GM19238 (cell line): ENCODE data around the gene SLC9A7.
"Not testable (repeated sequence)": the region's sequence is repeated elsewhere in the genome, so short reads cannot be mapped to it uniquely, and the experiment has no call there.

Experiments used
- DNase-seq: peaks from one replicate; pipeline ENCODE4 v3.0.0; 2011; ENCODE audit warnings: low spot score; ENCODE audit not compliant: insufficient read length

SLC9A7 gene

DNA sequence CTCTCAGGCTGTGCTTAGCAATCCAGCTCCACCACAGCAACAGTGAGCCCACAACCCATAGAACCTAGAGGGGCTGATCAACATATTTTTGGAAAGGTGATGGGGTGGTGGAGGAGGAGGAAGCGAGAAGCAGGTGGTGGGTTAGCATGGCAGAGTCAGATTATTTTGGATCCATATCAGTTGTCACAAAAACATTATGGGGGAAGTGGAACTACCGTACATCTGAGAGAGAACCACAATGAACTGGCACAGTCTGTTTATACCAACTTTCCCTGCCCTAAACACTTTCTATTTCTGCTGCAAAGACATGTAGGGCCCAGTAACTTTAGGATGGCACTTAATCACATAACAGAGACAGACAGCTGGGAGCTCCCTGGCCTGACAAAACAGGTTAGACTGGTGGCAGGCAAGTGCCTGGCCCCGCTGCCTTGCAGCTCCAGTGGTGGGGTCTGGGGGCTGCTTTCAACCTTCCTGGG, 4.3 kb downstream of the SLC9A7 start:
- DNase-seq, result no peak

DNA sequence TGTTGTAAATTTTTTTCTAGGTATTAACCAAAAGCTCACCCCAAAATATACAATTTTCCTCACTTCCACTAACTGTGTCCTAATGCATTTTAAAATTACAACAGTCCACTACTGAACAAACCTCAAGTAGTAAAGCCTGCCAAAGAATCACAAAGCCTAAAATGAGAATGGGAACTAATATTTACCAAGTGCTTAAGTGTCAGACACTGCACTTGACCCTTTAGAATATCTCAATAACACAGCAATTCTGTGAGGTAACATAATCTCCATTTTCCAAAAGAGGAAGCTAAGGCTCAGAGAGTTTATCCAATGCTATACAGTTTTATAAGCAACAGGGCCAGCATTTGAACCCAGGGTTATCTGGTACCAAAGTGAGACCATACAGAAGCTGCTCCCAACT, 4.9 kb downstream of the SLC9A7 start:
- no peak for DNase-seq

DNA sequence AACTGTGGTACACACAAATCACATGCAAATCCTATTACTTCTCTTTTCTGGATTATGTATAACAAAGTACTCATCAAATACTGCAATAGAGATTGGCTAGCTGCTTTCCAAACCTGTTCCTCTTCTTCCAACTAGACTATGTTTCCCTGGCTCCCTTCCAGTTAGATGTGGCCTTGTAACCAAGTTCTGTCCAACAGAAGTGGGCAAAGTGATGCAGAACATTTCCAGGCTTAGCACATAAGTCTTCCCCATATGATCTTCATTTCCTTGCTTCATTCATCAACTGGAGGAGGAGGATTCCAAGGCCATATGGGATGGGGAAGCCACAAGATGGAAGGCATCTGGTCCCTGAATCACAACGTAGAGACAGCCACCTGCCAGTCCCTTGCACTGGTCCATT, 8.0 kb downstream of the SLC9A7 start:
- no peak for DNase-seq

DNA sequence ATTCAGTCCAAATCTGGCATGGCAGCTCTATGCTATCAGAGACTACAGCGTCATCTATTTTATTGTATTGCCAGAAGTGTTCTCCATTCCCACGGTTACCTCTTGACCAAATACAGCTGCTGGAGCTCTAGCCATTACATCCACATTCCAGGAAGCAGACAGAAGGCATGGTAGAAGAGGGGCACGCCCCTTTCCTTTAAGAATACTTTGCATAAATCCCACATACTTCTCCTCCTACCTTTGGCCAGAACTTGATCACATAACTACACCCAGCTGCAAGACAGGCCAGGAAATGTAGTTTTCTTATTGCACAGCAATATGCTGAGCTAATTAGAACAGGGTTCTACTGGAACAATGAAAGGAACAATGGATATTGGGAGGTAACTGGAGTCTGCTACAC, 14.9 kb downstream of the SLC9A7 start:
- no peak for DNase-seq

DNA sequence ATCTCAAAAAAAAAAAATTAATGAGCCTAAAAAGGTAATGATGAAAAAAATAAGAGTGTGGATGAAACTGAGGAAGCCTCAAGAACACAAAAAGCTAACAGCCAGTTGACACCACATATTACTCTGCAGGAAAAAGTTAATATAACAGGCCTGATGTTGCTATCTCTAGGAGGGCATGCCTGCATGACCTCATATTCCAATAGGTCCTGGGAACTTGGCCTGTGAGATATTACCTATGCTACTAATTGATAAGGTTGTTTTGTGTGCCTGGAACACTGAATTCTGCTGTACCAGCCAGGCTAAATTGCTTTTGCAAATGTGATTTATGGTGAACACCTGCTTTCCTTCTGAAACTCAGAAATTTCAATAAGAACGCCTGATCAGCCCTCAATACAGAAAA, 15.9 kb downstream of the SLC9A7 start:
- DNase-seq, result no peak

DNA sequence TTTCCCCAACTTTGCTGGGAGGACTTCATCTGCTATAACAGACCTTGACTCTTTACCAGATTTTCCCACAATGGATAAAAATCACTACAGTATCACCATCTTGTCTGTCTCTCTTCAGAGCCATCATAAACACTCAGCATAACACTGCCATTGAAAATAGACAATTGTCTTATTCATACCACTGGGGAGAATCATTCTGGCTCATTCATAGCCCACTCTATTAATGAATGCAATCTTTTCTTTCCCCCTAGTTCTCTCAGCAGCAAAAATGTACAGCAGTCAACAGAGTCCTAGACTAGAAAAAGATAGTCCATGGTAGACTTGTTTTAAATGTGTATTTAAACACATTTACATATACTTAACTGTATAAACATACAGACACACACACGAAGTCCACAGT, 19.2 kb downstream of the SLC9A7 start:
- no peak for DNase-seq

DNA sequence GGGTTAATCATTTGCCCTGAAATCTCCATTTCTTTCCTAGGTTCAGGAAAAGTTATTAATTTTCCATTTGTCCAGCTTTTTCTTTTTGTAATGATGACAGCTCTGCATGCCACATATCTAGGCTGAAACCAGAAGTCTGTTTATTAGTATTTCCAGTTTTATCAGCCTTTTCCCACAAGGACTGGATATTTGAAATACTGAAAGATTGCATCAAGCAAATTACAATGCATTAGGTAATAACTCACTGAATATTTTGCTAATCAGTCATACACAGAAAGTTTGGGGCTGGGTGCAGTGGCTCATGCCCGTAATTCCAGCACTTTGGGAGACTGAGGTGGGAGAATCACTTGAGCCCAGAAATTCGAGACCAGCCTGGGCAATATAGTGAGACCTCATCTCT, 21.5 kb downstream of the SLC9A7 start:
- no peak for DNase-seq

DNA sequence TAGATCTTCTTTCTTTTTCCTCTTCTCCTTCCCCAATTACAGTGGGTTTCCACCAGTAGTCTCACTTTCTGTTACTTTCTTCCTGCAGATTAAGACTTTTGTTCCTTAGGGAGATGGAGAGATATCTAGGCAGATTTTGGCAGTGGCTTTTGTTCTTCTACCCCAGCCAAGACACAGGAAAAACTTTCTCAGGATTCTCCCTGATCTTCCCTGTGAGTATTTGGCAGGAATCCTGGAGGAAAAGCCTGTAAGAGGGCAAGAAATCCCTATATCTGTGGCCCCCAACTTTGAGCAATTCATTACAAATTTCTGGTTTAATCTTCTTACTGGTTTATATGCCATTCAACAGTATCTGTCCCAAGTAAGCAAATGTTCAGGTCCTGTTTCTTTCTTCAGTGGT, 21.9 kb downstream of the SLC9A7 start:
- no peak for DNase-seq

DNA sequence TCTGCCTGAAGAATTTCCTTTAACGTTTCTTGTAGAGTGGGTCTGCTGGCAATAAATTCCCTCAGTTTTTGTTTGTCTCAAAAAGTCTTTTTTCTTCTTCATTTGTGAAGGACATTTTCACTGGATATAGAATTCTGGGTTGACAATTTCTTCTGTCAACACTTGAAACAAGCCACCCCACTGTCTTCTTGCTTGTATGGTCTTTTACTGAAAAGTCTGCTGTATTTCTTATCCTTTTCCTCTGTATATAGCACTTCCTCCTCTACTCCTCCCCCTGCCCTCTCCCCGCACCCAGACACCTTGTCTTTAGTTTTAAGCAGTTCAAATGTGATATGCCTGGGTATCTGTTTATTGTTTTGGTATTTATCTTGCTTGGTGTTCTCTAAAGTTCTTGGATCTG, 23.3 kb downstream of the SLC9A7 start:
- DNase-seq, result no peak

DNA sequence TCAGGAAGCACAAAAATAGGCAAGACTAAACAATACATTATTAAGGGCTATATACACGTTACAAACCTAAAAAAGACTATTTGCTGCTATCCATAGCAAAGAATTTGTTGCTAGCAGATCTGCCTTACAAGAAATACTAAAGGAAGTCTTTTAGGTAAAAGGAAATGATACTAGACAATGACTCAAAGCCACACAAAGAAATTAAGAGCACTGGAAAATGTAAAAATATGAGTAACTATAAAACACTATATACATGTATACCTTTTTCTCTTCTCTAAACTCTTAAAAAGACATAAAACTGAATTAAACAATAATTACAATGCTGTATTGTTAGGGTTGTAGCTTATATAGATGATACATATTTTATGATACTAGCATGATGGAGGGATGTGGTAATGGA, 25.7 kb downstream of the SLC9A7 start:
- no peak for DNase-seq

DNA sequence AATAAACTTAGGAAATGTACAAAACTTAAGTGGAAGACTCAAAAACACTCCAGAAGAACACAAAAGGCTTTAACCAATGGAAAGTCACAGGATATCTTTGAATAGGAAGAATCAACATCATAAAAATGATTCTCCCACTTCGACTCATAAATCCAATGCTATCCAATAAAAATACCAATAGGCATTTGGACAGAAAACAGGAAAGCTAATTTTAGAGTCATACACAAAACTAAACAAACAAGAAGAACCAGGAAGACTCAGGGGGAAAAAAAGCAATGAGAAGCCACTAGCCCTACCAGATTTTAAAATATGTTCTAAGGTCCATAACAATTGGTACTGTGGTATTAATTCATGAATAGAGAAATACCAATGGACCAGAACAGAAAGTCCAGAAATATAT, 28.2 kb downstream of the SLC9A7 start:
- no peak for DNase-seq

DNA sequence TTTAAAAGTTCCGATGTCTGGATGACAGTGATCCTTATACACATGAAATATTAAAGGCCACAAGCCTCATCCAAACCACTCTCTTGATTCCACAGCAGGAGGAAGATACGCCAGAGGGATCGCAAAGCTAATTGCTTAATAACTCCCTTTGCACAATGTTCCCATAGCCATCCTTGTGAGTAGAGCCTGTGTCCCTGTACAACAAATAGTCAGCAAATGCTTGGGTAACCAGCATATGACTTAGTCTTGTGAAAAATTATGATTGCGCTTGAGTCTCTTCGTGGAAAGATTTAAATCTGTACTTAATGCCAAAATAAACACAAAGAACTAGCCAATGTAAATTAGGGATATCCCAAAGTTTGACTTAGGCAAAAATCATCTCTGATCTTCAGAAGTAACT, 31.5 kb downstream of the SLC9A7 start:
- DNase-seq, result no peak

DNA sequence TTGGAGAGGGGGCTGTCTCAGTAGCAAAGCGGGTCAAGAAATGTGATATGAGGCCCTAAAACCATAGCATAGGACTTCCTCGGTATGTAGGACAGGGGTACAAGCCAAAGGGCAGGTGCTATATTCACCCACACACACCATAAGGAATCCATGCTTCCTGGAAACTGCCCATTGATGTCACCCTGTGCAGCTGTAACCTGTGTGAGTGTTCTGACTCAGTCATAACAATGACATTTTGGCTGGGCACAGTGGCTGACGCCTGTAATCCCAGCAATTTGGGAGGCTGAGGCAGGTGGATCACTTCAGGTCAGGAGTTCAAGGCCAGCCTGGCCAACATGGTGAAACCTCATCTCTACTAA, 35.4 kb downstream of the SLC9A7 start:
- not testable (repeated sequence) for DNase-seq

DNA sequence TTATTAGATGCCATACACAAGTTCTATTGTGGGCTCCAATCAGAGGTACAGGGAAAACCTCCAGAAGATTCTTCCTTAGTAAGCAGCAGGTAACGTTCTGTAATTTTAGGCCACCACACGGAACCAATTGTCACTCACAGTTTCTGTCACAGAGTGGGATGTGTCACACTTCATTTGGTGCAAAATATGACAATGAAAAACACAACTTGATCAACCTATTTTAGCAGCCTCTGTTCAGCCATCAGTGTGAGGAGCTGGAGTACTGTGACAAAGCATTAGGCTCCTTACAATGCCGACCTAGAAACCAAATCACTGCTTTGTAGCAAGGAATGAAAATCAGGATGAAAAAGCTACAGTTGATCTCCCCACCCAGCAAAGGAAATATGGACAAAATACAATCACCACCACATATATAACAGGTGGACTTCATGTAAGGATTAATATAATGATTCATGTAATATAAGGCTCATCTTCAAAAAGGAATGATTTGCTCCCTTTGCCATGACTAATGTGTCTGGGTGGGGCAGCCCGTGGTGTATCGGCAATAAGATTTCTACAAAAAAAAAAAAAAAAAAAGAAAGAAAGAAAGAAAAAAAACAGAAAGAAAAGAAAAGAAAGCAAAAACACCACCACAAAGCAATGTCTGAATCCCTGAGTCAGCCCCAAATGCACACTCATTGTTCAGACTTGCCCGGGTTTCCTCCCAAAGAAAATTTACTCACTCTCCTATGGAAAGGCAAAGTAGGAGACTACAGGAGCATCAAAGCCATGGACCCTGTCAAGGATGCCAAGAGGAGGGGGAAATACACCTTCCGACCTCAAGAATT, 36.0 kb downstream of the SLC9A7 start:
- no peak for DNase-seq

DNA sequence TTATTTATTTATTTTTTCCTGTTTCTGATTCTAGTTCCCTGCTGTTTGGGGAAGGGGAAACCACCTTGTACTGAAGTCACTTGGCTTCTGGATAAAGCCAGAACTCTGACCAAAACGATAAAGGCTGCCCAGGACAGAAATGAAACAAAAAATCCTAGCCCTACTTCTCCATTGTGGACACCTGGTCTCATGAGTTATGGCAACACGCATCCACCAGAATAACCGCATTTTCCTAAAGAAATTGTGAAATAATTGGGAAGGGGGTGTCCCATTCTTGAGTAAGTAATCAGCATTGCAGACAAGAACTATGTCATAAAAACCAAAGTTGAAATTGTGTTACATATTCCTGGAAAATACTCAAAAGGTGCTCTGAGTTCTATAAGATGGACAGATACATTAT, 42.1 kb downstream of the SLC9A7 start:
- DNase-seq, result no peak

DNA sequence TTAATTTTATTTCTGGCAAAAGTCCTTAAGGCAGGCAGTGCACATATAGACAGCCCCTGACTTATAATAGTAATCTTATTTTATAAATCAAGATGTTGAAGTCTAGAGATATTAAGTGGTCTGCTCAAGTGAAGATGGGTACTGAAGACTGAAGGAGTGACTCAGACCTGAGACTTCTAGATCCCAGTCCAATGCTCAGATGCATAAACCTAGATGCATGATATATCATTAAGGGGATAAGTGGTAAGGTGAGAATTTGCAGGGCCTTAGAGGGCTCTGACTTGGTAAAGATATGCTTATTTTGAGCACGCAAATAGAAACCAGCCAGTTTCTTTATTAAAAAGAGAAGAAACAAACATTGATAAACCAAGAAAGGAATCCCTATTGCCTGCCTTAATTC, 42.9 kb downstream of the SLC9A7 start:
- no peak for DNase-seq

DNA sequence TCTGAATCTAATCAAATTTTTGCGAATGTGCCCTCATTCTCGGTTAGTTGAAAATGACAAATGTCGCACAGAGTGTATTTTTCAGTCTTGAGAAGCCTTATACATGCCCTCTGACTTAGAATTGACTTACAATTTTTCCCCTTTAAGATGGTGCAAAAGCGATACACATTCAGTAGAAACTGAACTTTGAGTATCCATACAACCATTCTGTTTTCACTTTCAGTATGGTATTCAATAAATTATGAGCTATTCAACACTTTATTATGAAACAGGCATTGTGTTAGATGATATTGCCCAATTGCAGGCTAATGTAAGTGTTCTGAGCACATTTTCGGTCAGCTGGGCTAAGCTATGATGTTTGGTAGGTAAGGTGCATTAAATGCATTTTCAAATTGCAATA, 43.4 kb downstream of the SLC9A7 start:
- no peak for DNase-seq

DNA sequence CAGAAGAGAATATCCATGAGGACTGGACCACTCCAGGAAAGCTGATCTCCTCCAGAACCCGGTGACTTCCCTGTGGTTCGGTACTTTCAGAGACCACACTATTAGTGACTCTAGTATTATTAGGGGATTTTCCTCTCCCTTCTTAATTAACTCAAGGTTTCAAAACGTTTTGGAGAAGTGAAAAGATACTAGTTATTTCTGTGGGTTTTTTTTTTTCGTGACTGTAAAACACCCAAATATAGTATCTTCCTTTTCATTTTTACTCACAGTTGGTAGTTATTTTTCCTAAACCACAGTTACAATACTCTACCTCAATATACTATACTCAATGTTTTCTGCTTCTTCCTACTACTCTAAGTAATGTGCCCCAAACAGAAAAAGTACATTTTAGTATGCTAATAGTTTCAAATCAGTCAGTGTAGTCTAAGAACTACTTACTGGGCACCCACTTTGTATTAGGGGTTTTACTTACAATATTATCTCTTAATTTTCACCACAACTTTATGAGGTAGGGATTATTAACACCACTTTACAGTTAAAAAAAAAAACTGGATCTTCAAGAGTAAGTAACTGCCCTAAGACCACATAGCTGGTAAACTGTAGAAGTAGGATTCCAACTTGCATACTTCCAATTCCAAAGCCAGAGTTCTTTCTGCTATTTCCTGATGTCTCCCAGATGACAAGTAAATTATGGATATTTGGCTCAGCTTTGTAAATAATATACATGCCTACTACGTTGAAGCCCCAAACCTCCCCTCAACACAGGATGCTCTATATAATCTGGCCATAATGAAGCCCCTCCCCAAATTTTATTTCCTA, 45.0 kb downstream of the SLC9A7 start:
- no peak for DNase-seq

DNA sequence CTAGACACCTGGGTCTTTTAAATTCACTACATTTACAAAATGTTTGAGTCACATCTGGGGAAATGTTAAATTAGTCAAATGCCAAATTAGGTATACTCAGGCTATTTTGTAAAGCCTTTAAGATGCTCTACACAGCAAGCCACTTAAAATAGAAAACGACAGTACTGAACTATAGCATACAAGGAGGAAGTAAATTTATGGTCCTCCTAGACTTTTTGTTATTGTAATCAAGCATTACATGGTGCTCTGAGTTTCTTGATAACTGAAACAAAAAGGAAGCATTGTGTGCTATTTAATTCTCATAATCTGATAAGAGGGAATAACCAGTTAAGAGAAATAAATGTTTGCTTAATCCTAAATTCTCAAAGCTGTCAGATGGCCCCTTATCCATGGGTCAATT, 46.2 kb downstream of the SLC9A7 start:
- no peak for DNase-seq

DNA sequence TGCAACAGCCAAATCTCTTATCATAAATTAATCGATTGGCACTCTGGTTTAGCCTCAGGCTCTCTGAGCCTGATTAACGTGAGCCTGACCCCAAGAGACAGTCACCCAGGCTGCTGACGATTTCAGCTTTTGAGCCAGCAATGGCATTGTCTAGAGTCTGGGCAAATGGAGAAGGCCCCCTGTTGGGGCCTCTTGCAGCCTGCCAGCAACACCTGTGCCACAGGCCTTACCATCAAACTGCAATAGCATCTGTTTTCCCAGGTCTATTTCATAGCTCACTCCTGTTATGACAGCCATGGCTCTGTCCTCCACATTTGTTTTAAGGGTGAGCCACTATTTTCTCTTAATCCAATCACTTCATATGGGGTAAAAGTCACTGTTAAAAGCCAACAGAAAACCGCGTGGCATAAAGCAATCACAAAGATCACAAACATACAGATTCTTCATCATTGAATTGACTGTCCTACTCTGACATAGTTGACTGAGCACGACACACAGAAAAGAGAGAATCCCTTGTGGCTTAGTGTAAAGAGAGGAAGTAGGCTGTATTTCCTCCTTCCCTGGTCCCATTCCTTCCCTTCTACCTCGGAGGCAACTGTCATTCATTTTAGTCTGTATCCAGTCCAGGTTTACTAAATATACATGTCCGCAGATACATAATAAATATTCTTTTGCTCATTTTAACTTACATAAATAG, 47.8 kb downstream of the SLC9A7 start:
- DNase-seq, result no peak

DNA sequence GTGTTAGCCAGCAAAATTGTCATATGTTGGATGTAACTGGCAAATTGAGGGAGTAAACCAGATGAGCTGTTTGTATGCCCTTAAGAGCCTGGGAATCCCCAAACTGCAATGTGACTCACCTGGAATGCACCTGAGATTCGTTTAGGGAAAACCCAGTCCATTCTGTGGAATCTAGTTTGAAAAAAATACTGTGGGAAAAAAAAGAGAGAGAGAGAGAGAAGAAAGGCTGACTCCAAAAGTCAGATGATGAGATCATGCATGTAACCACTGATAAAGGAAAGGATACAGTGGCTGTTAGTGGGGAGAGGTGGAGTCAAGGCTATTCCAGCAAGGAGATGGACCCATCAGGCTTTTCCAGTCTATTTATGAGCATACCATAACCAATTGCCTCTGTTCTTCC, 48.5 kb downstream of the SLC9A7 start:
- no peak for DNase-seq

DNA sequence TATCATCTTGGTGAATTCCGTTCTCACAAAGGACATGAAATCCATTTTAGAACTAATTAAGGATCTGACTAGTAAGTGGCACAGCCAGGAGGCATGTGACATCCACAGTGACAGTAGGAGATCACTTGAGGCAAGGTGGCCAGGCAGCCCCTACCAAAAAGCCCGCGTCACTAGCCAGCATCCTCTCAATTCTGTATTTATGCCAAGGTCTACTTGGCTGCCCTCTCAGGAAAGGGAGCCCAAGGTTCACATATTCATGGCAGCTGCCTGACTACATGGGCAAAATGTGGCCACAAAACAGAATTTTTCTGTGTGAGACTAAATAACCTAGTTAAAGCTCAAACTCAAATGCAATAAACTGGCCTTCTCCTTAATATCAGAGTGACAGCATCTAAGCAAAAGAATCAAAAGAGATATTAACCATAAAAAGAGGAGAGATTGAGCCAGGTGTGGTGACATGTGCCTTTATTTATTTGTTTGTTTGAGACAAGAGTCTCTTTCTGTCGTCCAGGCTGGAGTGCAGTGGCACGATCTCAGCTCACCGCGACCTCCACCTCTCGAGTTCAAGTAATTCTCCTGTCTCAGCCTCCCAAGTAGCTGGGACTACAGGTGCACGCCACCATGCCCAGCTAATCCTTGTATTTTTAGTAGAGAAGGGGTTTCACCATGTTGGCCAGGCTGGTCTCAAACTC, 51.5 kb downstream of the SLC9A7 start:
- no peak for DNase-seq
